ENCODE data around the gene DPY19L1. TPM values are rescaled to one million over a fixed set of nuclear protein-coding genes. Genes with fewer than 3 reads are reported as not detected.
A peak's percentile ranks its signal among the peaks of the same experiment; 100 is the strongest.

Gene DPY19L1
- total RNA-seq, 1 experiment from 2014 or later, result 15.5 TPM

- TF ChIP-seq, protein P1, sequence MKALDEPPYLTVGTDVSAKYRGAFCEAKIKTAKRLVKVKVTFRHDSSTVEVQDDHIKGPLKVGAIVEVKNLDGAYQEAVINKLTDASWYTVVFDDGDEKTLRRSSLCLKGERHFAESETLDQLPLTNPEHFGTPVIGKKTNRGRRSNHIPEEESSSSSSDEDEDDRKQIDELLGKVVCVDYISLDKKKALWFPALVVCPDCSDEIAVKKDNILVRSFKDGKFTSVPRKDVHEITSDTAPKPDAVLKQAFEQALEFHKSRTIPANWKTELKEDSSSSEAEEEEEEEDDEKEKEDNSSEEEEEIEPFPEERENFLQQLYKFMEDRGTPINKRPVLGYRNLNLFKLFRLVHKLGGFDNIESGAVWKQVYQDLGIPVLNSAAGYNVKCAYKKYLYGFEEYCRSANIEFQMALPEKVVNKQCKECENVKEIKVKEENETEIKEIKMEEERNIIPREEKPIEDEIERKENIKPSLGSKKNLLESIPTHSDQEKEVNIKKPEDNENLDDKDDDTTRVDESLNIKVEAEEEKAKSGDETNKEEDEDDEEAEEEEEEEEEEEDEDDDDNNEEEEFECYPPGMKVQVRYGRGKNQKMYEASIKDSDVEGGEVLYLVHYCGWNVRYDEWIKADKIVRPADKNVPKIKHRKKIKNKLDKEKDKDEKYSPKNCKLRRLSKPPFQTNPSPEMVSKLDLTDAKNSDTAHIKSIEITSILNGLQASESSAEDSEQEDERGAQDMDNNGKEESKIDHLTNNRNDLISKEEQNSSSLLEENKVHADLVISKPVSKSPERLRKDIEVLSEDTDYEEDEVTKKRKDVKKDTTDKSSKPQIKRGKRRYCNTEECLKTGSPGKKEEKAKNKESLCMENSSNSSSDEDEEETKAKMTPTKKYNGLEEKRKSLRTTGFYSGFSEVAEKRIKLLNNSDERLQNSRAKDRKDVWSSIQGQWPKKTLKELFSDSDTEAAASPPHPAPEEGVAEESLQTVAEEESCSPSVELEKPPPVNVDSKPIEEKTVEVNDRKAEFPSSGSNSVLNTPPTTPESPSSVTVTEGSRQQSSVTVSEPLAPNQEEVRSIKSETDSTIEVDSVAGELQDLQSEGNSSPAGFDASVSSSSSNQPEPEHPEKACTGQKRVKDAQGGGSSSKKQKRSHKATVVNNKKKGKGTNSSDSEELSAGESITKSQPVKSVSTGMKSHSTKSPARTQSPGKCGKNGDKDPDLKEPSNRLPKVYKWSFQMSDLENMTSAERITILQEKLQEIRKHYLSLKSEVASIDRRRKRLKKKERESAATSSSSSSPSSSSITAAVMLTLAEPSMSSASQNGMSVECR (CRISPR knock-in tag; IDR thresholded peaks at IDR 0.05; ENCODE audit: borderline replicate concordance), result no peak
- TF ChIP-seq, protein P2, sequence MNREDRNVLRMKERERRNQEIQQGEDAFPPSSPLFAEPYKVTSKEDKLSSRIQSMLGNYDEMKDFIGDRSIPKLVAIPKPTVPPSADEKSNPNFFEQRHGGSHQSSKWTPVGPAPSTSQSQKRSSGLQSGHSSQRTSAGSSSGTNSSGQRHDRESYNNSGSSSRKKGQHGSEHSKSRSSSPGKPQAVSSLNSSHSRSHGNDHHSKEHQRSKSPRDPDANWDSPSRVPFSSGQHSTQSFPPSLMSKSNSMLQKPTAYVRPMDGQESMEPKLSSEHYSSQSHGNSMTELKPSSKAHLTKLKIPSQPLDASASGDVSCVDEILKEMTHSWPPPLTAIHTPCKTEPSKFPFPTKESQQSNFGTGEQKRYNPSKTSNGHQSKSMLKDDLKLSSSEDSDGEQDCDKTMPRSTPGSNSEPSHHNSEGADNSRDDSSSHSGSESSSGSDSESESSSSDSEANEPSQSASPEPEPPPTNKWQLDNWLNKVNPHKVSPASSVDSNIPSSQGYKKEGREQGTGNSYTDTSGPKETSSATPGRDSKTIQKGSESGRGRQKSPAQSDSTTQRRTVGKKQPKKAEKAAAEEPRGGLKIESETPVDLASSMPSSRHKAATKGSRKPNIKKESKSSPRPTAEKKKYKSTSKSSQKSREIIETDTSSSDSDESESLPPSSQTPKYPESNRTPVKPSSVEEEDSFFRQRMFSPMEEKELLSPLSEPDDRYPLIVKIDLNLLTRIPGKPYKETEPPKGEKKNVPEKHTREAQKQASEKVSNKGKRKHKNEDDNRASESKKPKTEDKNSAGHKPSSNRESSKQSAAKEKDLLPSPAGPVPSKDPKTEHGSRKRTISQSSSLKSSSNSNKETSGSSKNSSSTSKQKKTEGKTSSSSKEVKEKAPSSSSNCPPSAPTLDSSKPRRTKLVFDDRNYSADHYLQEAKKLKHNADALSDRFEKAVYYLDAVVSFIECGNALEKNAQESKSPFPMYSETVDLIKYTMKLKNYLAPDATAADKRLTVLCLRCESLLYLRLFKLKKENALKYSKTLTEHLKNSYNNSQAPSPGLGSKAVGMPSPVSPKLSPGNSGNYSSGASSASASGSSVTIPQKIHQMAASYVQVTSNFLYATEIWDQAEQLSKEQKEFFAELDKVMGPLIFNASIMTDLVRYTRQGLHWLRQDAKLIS (CRISPR knock-in tag; IDR thresholded peaks at IDR 0.05; ENCODE audit: borderline replicate concordance), result no peak
- TF ChIP-seq GTF2I (CRISPR knock-in tag; conservative IDR thresholded peaks at IDR 0.05) (no peak), EMX1 (CRISPR knock-in tag; IDR thresholded peaks at IDR 0.05) (no peak), ZNF263 (CRISPR knock-in tag; IDR thresholded peaks at IDR 0.05; ENCODE audit: low read depth) (no peak), SOX15 (CRISPR knock-in tag; IDR thresholded peaks at IDR 0.05) (no peak), ATF6 (CRISPR knock-in tag; IDR thresholded peaks at IDR 0.05) (no peak), PRRX2 (CRISPR knock-in tag; IDR thresholded peaks at IDR 0.05) (no peak), RORB (CRISPR knock-in tag; IDR thresholded peaks at IDR 0.05) (no peak)
- TF ChIP-seq, protein P3, sequence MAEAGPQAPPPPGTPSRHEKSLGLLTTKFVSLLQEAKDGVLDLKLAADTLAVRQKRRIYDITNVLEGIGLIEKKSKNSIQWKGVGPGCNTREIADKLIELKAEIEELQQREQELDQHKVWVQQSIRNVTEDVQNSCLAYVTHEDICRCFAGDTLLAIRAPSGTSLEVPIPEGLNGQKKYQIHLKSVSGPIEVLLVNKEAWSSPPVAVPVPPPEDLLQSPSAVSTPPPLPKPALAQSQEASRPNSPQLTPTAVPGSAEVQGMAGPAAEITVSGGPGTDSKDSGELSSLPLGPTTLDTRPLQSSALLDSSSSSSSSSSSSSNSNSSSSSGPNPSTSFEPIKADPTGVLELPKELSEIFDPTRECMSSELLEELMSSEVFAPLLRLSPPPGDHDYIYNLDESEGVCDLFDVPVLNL (CRISPR knock-in tag; IDR thresholded peaks at IDR 0.05; ENCODE audit: borderline replicate concordance, low read depth), result no peak
These were observed 8.0 kb downstream of the DPY19L1 start (continued) for GRCh38 chr7:35029311-35029710.

- ATAC-seq (peak; percentile 74), DNase-seq (ENCODE audit: low spot score) (no peak)
- peak overlapping the region; percentile 28; the same call in 1 of the 2 replicates for H3K27ac Mint-ChIP-seq
- TF ChIP-seq PRDM15 (CRISPR knock-in tag; IDR thresholded peaks at IDR 0.05) (peak; percentile 57; the same call in 1 of the 2 replicates), ATF6 (CRISPR knock-in tag; IDR thresholded peaks at IDR 0.05) (no peak)
- H3K4me1 Mint-ChIP-seq, result peaks cover 49% of the 10 kb centered on the region
- ChIA-PET POLR2A (no interaction called here), CTCF (interaction anchor here (1.5 to 1.6 kb wide), 2 partner anchors 10 to 125 kb away, joined by 4 to 9 read pairs; partner anchors contain the start of gene DPY19L1)
- H3K27me3 Mint-ChIP-seq (ENCODE audit: low read depth), result no peaks in the 10 kb centered on the region
- H3K9me3 Mint-ChIP-seq, result no peaks in the 10 kb centered on the region
- H3K36me3 Mint-ChIP-seq, result no peaks in the 10 kb centered on the region
- H3K4me3 Mint-ChIP-seq, result no peak overlapping the region
These were observed 11.1 kb downstream of the DPY19L1 start for GRCh38 chr7:35026150-35026549.
